Measurements from ENCODE around the gene RACGAP1. TPM values are rescaled to one million over a fixed set of nuclear protein-coding genes. Genes with fewer than 3 reads are reported as not detected.

RACGAP1 gene
- total and polyA plus RNA-seq, 2 experiments from 2014 or later = 19.0 to 52.8 TPM

DNA sequence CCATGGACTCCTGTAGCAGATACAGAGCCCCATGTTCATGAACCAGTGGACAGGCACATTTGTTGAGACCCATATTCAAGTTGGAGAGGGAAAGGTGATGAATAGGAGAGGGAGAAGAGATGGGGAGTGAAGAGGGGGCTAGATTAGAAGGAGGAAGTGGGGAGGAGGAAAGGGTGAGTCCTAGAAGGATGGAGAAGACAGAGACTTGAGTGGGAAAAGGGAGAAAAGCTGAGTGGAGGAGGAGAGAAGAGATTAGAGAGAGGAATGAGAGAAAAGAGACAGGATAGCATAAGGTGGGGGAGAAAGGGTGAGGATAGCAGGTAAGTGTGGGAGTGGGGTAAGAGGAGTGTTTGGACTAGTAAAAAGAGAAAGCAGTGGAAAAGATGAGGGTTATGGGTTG is 27.2 kb upstream of the RACGAP1 start:
- no peaks in the 10 kb centered on the region; the same call in 2 of the 3 replicates for H3K36me3 Mint-ChIP-seq (ENCODE audit: low read depth)
- Histone ChIP-seq H3K4me1 (ENCODE audit: insufficient read depth) (peaks cover 17% of the 10 kb centered on the region), H4K20me1 (replicated peaks; ENCODE audit: insufficient read depth) (no peaks in the 10 kb centered on the region; the same call in 1 of the 2 replicates), H2AFZ (no peak overlapping the region), H3F3A (replicated peaks; ENCODE audit: low read depth) (peaks cover 14% of the 10 kb centered on the region), H3K27me3 (ENCODE audit: insufficient read depth) (peaks cover 99% of the 10 kb centered on the region), H3K27ac (ENCODE audit: low read depth) (no peak overlapping the region), H3K9me2 (ENCODE audit: insufficient read depth) (no peaks in the 10 kb centered on the region), H3K36me3 (ENCODE audit: insufficient read depth) (no peaks in the 10 kb centered on the region), H3K4me3 (no peak overlapping the region), H3K79me2 (replicated peaks; ENCODE audit: insufficient read depth) (no peaks in the 10 kb centered on the region), H3K4me2 (no peak overlapping the region)
- TF ChIP-seq POLR2AphosphoS5 (IDR thresholded peaks at IDR 0.05; ENCODE audit: low read depth) (no peak), JUNB (IDR thresholded peaks at IDR 0.05; ENCODE audit: unreplicated experiment) (no peak), EZH2 (IDR thresholded peaks at IDR 0.05; ENCODE audit: low read depth, unreplicated experiment) (no peak), STAT1 (IDR thresholded peaks at IDR 0.05; ENCODE audit: unreplicated experiment) (no peak), NANOG (IDR thresholded peaks at IDR 0.05; ENCODE audit: borderline replicate concordance) (no peak)
- TF ChIP-seq, protein P1, sequence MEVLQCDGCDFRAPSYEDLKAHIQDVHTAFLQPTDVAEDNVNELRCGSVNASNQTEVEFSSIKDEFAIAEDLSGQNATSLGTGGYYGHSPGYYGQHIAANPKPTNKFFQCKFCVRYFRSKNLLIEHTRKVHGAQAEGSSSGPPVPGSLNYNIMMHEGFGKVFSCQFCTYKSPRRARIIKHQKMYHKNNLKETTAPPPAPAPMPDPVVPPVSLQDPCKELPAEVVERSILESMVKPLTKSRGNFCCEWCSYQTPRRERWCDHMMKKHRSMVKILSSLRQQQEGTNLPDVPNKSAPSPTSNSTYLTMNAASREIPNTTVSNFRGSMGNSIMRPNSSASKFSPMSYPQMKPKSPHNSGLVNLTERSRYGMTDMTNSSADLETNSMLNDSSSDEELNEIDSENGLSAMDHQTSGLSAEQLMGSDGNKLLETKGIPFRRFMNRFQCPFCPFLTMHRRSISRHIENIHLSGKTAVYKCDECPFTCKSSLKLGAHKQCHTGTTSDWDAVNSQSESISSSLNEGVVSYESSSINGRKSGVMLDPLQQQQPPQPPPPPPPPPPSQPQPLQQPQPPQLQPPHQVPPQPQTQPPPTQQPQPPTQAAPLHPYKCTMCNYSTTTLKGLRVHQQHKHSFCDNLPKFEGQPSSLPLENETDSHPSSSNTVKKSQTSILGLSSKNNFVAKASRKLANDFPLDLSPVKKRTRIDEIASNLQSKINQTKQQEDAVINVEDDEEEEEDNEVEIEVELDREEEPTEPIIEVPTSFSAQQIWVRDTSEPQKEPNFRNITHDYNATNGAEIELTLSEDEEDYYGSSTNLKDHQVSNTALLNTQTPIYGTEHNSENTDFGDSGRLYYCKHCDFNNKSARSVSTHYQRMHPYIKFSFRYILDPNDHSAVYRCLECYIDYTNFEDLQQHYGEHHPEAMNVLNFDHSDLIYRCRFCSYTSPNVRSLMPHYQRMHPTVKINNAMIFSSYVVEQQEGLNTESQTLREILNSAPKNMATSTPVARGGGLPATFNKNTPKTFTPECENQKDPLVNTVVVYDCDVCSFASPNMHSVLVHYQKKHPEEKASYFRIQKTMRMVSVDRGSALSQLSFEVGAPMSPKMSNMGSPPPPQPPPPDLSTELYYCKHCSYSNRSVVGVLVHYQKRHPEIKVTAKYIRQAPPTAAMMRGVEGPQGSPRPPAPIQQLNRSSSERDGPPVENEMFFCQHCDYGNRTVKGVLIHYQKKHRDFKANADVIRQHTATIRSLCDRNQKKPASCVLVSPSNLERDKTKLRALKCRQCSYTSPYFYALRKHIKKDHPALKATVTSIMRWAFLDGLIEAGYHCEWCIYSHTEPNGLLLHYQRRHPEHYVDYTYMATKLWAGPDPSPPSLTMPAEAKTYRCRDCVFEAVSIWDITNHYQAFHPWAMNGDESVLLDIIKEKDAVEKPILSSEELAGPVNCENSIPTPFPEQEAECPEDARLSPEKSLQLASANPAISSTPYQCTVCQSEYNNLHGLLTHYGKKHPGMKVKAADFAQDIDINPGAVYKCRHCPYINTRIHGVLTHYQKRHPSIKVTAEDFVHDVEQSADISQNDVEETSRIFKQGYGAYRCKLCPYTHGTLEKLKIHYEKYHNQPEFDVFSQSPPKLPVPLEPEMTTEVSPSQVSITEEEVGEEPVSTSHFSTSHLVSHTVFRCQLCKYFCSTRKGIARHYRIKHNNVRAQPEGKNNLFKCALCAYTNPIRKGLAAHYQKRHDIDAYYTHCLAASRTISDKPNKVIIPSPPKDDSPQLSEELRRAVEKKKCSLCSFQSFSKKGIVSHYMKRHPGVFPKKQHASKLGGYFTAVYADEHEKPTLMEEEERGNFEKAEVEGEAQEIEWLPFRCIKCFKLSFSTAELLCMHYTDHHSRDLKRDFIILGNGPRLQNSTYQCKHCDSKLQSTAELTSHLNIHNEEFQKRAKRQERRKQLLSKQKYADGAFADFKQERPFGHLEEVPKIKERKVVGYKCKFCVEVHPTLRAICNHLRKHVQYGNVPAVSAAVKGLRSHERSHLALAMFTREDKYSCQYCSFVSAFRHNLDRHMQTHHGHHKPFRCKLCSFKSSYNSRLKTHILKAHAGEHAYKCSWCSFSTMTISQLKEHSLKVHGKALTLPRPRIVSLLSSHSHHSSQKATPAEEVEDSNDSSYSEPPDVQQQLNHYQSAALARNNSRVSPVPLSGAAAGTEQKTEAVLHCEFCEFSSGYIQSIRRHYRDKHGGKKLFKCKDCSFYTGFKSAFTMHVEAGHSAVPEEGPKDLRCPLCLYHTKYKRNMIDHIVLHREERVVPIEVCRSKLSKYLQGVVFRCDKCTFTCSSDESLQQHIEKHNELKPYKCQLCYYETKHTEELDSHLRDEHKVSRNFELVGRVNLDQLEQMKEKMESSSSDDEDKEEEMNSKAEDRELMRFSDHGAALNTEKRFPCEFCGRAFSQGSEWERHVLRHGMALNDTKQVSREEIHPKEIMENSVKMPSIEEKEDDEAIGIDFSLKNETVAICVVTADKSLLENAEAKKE (CRISPR knock-in tag; IDR thresholded peaks at IDR 0.05) = no peak
- TF ChIP-seq, protein P2, sequence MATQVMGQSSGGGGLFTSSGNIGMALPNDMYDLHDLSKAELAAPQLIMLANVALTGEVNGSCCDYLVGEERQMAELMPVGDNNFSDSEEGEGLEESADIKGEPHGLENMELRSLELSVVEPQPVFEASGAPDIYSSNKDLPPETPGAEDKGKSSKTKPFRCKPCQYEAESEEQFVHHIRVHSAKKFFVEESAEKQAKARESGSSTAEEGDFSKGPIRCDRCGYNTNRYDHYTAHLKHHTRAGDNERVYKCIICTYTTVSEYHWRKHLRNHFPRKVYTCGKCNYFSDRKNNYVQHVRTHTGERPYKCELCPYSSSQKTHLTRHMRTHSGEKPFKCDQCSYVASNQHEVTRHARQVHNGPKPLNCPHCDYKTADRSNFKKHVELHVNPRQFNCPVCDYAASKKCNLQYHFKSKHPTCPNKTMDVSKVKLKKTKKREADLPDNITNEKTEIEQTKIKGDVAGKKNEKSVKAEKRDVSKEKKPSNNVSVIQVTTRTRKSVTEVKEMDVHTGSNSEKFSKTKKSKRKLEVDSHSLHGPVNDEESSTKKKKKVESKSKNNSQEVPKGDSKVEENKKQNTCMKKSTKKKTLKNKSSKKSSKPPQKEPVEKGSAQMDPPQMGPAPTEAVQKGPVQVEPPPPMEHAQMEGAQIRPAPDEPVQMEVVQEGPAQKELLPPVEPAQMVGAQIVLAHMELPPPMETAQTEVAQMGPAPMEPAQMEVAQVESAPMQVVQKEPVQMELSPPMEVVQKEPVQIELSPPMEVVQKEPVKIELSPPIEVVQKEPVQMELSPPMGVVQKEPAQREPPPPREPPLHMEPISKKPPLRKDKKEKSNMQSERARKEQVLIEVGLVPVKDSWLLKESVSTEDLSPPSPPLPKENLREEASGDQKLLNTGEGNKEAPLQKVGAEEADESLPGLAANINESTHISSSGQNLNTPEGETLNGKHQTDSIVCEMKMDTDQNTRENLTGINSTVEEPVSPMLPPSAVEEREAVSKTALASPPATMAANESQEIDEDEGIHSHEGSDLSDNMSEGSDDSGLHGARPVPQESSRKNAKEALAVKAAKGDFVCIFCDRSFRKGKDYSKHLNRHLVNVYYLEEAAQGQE (IDR thresholded peaks at IDR 0.05; ENCODE audit: unreplicated experiment) = no peak
- peaks cover 31% of the 10 kb centered on the region for H3K4me1 Mint-ChIP-seq
- no peak overlapping the region for H3K4me3 Mint-ChIP-seq
- H3K27ac Mint-ChIP-seq = no peak overlapping the region
- DNase-seq (ENCODE audit: low spot score) (no peak), ATAC-seq (no peak)
- H3K27me3 Mint-ChIP-seq (ENCODE audit: insufficient read depth, low read depth, poor library complexity) = peaks cover 70% of the 10 kb centered on the region
- no peaks in the 10 kb centered on the region; the same call in none of the 3 replicates for H3K9me3 Mint-ChIP-seq

All from GM23338 (cell line).